Left lung (tissue), 10 donors: ENCODE data around the gene CLASP1. TPM values are rescaled to one million over a fixed set of nuclear protein-coding genes. Genes with fewer than 3 reads are reported as not detected.
"Not testable (repeated sequence)": the region's sequence is repeated elsewhere in the genome, so short reads cannot be mapped to it uniquely, and the experiment has no call there.

ENCODE experiments used
- ATAC-seq: fragments of 200-7000 bp; cut with Tn5 transposase; one replicate; pipeline ENCODE4 v1.9.1; 2020; ENCODE audit warnings: moderate library complexity
- DNase-seq, 4 donors: peaks; one replicate each; pipeline ENCODE4 v3.0.0-alpha.2; 2013 to 2020
- H3K27ac ChIP-seq, 2 donors: fragments of 200-600 bp; sonication (generic) in 1 of 2; one replicate each; pipeline versions ENCODE4 v1.5.0 to v1.8.0; 2020 to 2021
- H3K27me3 ChIP-seq, 2 donors: fragments of 200-600 bp; sonication (generic) in 1 of 2; one replicate each; pipeline versions ENCODE4 v1.5.0 to v1.8.0; 2020 to 2021
- H3K36me3 ChIP-seq, 2 donors: fragments of 200-600 bp; sonication (generic) in 1 of 2; one replicate each; pipeline versions ENCODE4 v1.5.0 to v1.8.0; 2020 to 2021
- H3K4me1 ChIP-seq, 2 donors: fragments of 200-600 bp; one replicate each; pipeline ENCODE4 v1.8.0; 2021
- H3K4me3 ChIP-seq, 2 donors: fragments of 200-600 bp; sonication (generic) in 1 of 2; one replicate each; pipeline versions ENCODE4 v1.5.0 to v1.8.0; 2020 to 2021; ENCODE audit warnings: mild to moderate bottlenecking in 1 of 2
- H3K9me3 ChIP-seq, 2 donors: fragments of 200-600 bp; sonication (generic) in 1 of 2; one replicate each; pipeline versions ENCODE4 v1.5.0 to v1.8.0; 2020 to 2021
- CTCF ChIP-seq, 2 donors: fragments of 200-600 bp; sonication (generic) in 1 of 2; IDR thresholded peaks; one replicate each; pipeline versions ENCODE4 v1.5.0 to v1.8.0; 2021; ENCODE audit warnings: antibody characterized with exemption in 2 of 2
- intact Hi-C, 2 donors: fragments of 100-400 bp; cut with DNase I; formaldehyde crosslinking; loops; one replicate each; pipeline versions ENCODE4 v1.11.2 to v1.14.2; 2022
- polyA plus RNA-seq, 6 donors: library from polyadenylated mRNA; unstranded; fragments of 120-200 nt; gene quantifications; one replicate each; pipeline ENCODE4 v1.2.1, GENCODE V29; 2013; ENCODE audit not compliant: insufficient read length in 6 of 6
- total RNA-seq, 2 donors: library from RNA; stranded (reverse); fragmentation: NEBNext Ultra II Directional; extraction: Animal tissue kit (Norgen Biotek cat#: 25700); gene quantifications; one replicate each; pipeline ENCODE4 v1.2.1, GENCODE V29; 2021
- donor health status: DM: no; HTN: yes; CAD: no.
- donor health status: DM: no; HTN: no; CAD: no.

The CLASP1 gene
- total and polyA plus RNA-seq, 8 donors = 42.9 to 52.1 (median 48.7) TPM

- Histone ChIP-seq H3K27ac (no peak overlapping the region), H3K9me3 (no peaks in the 10 kb centered on the region), H3K4me1 (no peaks in the 10 kb centered on the region), H3K27me3 (no peaks in the 10 kb centered on the region), H3K4me3 (no peak overlapping the region), H3K36me3 (peaks cover 0 to 80% of the 10 kb centered on the region in 2 donors)
- no peak for ATAC-seq
- TF ChIP-seq CTCF (IDR thresholded peaks at IDR 0.05) = no peak
- intact Hi-C loops = no loop called here
- DNase-seq = no peak
Measured at GRCh38 chr2:121376535-121377250, 272.6 kb downstream of the CLASP1 start.

GRCh38 chr2:121375621-121376159, 273.6 kb downstream of the CLASP1 start:
- no peak for ATAC-seq
- intact Hi-C loops = no loop called here
- no peak overlapping the region for H3K27ac ChIP-seq
- H3K9me3 ChIP-seq = no peaks in the 10 kb centered on the region
- no peak for DNase-seq
- no peaks in the 10 kb centered on the region for H3K4me1 ChIP-seq
- H3K27me3 ChIP-seq = no peaks in the 10 kb centered on the region
- no peak for TF ChIP-seq CTCF (IDR thresholded peaks at IDR 0.05)
- no peak overlapping the region for H3K4me3 ChIP-seq
- peaks cover 0 to 70% of the 10 kb centered on the region in 2 donors for H3K36me3 ChIP-seq

GRCh38 chr2:121374412-121375075, 274.7 kb downstream of the CLASP1 start:
- peaks cover 0 to 59% of the 10 kb centered on the region in 2 donors for H3K36me3 ChIP-seq
- H3K27me3 ChIP-seq, H3K4me3 ChIP-seq, H3K9me3 ChIP-seq, H3K27ac ChIP-seq, H3K4me1 ChIP-seq, intact Hi-C loops, ATAC-seq, DNase-seq: not testable (repeated sequence)

- Histone ChIP-seq H3K27me3 (no peaks in the 10 kb centered on the region), H3K36me3 (peaks cover 0 to 62% of the 10 kb centered on the region in 2 donors), H3K9me3 (no peaks in the 10 kb centered on the region), H3K27ac (no peak overlapping the region), H3K4me3 (no peak overlapping the region), H3K4me1 (no peaks in the 10 kb centered on the region)
- intact Hi-C loops = no loop called here
- TF ChIP-seq CTCF (IDR thresholded peaks at IDR 0.05) = no peak
- no peak for ATAC-seq
- DNase-seq = no peak
Measured at GRCh38 chr2:121372721-121373353, 276.4 kb downstream of the CLASP1 start.

GRCh38 chr2:121372082-121372481, 277.2 kb downstream of the CLASP1 start:
- DNase-seq (no peak), ATAC-seq (no peak)
- no peaks in the 10 kb centered on the region for H3K9me3 ChIP-seq
- TF ChIP-seq CTCF (IDR thresholded peaks at IDR 0.05) = no peak
- no peak overlapping the region for H3K27ac ChIP-seq
- H3K4me1 ChIP-seq = no peaks in the 10 kb centered on the region
- intact Hi-C loops = no loop called here
- H3K4me3 ChIP-seq = no peak overlapping the region
- peaks cover 0 to 62% of the 10 kb centered on the region in 2 donors for H3K36me3 ChIP-seq
- no peaks in the 10 kb centered on the region for H3K27me3 ChIP-seq
